Hepatocyte (in vitro differentiated cells): Measurements from ENCODE around the gene BCL2.

Experiments used
- EZH2 ChIP-seq: fragments of 200-600 bp; sonication (generic); IDR thresholded peaks from 2 replicates; pipeline ENCODE4 v1.6.1; 2016; ENCODE audit warnings: antibody characterized with exemption, mild to moderate bottlenecking, borderline replicate concordance
- EZH2phosphoT487 ChIP-seq: fragments of 200-600 bp; sonication (generic); IDR thresholded peaks from one replicate; pipeline ENCODE4 v1.6.1; 2018; ENCODE audit warnings: antibody characterized with exemption, mild to moderate bottlenecking, low read depth, moderate library complexity; ENCODE audit not compliant: unreplicated experiment, severe bottlenecking
- TF ChIP-seq, protein P1 (sequence below): fragments of 200-600 bp; sonication (generic); IDR thresholded peaks from 2 replicates; pipeline ENCODE4 v1.5.1; 2016; ENCODE audit warnings: antibody characterized with exemption, mild to moderate bottlenecking; ENCODE audit not compliant: poor library complexity

DNA sequence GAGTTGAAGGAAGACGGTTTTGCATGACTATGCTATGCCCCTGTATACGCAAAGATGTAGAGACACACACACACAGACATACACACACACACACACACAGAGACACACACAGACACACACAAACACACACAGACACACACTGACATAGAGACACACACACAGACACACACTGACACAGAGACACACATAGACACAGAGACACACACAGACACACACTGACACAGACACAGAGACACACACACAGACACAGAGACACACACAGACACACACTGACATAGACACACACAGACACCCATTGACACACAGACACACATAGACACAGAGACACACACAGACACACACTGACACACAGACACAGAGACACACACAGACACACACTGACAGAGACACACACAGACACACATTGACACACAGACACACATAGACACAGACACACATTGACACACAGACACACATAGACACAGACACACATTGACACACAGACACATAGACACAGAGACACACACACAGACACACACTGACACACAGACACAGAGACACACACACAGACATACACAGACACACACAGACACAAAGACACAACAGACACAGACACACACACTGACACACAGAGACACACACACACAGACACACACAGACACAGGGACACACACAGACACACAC is 121.3 kb downstream of the BCL2 start:
- TF ChIP-seq, protein P1, sequence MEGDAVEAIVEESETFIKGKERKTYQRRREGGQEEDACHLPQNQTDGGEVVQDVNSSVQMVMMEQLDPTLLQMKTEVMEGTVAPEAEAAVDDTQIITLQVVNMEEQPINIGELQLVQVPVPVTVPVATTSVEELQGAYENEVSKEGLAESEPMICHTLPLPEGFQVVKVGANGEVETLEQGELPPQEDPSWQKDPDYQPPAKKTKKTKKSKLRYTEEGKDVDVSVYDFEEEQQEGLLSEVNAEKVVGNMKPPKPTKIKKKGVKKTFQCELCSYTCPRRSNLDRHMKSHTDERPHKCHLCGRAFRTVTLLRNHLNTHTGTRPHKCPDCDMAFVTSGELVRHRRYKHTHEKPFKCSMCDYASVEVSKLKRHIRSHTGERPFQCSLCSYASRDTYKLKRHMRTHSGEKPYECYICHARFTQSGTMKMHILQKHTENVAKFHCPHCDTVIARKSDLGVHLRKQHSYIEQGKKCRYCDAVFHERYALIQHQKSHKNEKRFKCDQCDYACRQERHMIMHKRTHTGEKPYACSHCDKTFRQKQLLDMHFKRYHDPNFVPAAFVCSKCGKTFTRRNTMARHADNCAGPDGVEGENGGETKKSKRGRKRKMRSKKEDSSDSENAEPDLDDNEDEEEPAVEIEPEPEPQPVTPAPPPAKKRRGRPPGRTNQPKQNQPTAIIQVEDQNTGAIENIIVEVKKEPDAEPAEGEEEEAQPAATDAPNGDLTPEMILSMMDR, result no peak
- TF ChIP-seq EZH2 (no peak), EZH2phosphoT487 (no peak)
